ENCODE results near the gene POLR2E. TPM values are rescaled to one million over a fixed set of nuclear protein-coding genes. Genes with fewer than 3 reads are reported as not detected.

Gene POLR2E
- total RNA-seq, 2 donors from 2014 or later, result 89.9 to 105 TPM

DNA sequence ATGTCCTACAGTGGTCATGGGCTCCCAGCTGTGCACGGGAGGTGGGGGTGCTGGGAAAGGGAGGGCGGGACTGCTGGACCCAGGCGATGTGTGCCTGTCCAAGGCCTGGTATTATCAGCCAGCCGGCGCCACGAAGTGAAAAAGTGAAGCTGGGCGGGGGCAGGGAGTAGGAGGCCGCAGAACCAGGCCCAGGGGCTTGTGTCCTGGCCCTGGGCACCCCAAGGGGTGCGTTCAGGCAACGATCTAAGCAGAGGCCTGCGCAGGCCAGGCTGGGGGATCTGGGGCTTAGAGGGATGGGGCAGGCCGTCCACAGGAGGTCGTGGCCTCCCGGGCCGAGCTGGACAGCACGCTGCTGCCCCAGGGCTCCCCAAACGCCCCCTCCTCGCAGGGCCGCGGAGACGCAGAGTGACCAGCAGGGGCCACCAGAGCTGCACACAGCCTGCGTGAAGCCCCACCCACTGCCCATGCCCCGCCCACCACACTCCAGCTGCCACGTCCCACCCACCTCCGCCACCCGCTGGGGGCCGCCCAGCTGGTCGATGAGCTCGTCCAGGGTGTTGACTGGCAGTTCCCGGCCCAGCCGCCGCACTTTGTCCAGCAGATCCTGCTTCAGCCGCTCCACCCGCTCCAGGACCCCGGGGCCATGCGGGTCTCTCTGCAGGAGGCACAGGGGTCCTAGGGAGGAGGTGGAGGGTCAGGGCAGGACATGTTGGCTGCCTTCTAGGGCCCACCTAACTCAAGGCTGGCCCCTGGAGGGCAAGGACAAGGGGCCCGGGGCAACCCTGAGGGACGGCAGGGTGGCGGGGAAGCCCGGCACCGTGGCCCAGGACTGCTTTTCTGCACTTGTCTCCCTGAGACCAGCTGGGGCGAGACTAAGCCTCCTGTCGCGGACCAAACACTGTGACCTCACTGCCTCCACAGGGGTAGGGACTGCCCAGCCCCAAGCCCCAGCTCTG is 18.1 kb upstream of the POLR2E start:
- intact Hi-C loops (cut with DNase I), result loop anchor here (5.0 kb wide), 1 partner anchor 79 kb away; no protein-coding TSS in a partner anchor
- peak; percentile 98 for DNase-seq (ENCODE audit: low spot score)

DNA sequence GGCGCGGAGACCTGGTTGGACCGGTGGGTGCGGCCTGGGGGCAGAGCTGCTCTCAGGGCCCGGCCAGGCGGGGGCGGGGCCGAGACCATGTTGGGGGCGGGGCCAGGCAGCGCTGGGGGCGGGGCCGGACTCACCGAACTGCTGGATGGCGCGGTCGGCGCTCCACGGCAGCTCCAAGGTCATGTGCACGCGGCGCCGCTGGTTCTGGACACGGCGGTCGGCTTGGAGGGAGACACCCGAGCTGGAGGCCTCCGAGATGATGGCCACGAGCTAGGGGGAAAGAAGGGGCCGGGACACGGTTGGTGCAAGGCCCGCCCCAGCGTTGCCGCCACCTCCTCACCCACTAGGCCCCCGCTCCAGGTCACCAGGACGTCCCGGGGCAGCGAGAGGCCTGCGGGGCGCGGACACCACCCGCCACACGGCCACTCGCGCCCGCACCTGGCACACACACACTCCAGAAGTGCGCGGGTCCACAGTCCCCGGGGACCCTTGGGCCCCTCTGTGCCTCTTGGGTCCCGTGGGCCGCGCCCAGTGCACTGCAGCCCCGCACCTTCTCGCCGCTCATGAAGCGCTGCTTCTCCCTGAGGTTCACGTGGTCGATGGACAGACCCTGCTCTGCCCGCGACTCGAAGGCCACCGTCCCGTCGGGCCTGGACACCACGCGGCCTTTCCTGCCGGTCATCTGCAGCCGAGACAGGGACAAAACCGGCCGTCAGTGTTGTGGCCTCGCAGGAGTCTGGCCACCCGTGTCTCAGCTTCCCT is 17.3 kb upstream of the POLR2E start:
- intact Hi-C loops (cut with DNase I), result loop anchor here (5.0 kb wide), 1 partner anchor 80 kb away; no protein-coding TSS in a partner anchor
- DNase-seq (ENCODE audit: low spot score), result peak; percentile 86

DNA sequence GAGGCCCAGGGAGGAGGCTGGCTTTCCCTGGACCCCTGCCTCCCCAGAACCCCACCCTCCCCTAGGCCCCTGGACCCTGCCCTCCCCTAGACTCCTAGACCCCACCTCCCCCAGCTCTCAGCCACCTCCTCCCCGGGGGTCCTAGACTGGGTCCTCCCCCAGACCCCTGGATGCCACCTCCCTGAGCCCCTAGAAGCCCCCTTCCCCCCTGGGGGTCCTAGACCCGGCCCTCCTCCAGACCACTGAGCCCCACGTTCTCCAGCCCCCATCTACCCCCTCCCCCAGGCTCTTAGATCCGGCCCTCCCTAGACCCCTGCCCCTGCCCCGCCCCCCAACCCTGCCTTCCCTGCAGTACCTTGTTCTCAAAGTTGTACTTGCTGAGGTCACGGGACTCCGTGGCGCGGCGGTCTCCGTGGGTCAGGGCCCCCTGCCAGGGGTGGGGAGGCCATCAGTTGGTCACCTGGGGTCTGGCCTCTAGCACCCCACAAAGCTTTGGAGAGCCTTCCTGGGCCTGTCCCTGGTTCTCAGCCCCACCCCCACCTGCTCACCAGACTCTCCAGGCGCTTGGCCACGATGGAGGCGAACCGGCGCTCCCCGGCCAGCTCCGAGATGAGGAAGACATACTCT is 16.6 kb upstream of the POLR2E start:
- intact Hi-C loops (cut with DNase I), result loop anchor here (5.0 kb wide), 1 partner anchor 81 kb away; no protein-coding TSS in a partner anchor
- peak; percentile 81 for DNase-seq (ENCODE audit: low spot score)

DNA sequence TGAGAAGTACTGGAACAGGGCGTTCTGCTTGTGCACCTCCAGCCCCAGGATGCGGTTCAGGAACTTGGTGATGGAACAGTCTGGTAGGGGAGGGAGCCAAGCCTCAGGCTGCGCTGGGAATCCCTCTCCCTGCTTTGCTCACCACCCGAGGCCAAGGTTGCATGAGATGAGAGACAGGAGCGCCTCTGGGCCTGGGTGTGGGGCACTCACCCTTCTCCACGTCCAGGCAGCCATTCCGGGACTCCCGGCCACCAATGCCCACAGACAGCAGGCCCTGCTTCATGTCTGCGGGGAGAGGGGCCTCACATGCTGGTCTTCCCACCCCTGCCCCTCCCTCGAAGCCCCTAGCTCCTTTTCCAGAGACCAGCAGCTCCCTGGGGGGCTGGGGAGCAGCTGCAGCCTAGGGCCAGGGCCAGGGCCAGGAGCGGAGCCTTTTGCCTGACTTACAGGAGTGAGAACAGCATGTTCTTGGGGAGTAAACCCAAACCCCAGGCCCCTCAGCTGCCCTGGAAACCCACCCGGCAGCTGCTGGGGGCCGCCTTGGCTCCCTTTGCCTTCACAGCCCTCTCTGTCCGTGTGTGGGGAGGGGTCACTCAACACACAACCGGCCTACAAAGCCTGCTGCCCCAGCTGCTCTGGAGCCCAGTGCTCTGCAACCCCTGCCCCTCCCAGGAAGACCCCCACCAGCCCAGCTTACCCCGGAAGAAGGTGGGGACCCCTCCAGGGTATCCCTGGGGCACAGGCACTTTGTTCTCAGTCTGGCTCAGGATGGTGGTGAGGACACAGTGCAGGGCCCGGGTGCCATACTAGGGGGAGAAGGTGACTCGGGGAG is 15.8 kb upstream of the POLR2E start:
- intact Hi-C loops (cut with DNase I), result loop anchor here (5.0 kb wide), 1 partner anchor 81 kb away; no protein-coding TSS in a partner anchor

DNA sequence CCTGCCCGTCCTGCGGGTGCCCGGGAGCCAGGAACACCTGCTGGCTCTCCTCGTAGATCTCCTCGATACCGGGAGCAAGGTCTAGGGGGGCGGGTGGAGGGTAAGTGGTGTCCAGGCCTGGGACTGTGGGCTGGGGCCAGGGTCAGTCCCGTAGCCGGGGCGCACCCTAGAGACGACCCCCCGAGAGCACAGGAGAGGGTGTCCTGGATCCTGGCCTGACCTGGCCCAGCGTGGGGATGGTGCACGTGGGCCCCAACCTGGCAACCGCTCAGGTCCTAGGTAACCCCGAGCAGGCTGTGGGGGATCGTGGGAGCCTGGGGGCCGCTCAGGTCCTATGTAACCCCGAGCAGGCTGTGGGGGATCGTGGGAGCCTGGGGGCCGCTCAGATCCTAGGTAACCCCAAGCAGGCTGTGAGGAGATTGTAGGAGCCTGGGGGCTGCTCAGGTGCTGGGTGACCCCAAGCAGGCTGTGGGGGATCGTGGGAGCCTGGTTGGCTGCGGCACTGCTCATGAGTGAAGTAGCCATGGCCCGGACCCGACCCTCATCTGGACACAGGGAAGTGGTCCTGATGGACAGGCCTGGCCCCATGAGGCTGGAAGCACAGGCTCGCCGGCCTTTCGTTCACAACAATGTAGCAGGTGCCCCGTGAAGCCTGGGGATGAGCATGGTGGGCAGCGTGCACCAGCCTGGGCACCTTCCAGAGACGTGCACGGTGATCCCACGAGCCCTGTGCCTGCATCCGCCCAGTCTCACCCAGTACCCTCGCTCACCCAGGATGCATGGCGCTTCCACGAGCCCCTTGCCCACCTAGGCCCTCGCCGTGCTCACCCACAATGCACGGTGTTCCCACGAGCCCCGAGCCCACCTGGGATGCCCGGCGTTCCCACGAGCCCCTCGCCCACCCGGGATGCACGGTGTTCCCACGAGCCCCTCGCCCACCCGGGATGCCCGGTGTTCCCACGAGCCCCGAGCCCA is 14.8 kb upstream of the POLR2E start:
- intact Hi-C loops (cut with DNase I), result loop anchor here (5.0 kb wide), 1 partner anchor 82 kb away; no protein-coding TSS in a partner anchor
- peak; percentile 82 for DNase-seq (ENCODE audit: low spot score)

More for the DNA sequence above, 15.8 kb upstream of the POLR2E start:
- peak; percentile 82 for DNase-seq (ENCODE audit: low spot score)

DNA sequence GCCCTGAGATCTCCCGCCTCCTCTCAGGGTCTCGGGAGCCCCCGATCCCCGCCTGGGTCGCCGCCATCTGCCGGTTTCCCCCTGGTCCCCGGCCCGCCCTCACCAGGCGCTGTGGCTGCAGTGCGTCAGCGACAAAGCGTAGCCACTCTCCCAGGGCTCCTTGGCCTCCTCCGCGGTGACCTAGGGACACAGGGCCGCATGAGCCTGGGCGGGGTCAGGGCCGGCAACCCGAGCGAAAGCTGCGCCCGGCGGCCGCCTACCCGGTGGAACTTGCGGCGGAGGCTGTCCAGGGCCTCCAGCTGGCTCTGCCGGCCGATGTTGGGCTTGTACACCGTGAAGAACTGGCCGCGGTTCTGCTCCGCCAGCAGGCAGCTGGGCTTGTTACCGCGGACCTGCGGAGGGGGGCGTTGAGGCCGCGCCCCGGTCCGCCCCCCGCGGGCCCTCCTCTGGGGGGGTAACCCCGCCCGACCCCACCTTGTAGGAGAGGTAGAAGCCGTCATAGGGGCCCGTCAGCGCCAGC is 13.9 kb upstream of the POLR2E start:
- intact Hi-C loops (cut with DNase I), result no loop called here
- DNase-seq (ENCODE audit: low spot score), result peak; percentile 80

DNA sequence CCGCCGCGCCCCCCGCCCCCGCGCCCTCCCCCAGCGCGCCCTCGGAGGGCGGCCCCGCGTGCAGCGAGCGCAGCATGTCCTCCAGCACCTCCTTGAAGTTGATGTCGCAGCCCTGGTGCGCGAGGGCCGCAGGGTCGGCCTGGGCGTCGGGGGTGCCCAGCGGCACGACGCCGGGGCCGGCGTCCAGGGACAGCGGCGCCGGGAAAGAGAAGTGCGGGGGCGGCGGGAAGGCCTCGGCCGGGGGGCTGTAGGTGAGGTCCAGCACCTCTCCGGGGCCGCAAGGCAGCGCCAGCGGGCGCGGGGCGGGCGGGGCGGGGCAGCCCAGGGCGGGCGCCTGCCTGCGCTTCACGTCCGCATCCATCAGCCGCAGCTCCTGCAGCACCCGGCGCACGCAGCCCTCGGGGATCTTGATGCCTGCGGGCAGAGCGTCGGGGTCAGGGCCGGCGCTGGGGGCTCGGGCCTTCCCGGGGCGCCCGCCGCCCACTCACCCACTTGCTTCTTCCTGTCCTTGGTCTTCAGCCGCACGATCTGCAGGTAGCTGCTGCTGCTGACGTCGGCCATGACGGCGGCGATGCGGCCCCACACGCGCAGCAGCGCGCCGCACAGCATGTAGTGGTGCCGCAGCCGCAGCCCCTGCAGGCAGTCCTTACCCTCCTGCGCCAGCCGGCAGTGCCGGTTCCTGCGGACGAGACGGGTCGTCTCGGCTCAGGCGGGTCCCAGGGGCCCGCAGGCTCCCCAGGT is 13.3 kb upstream of the POLR2E start:
- intact Hi-C loops (cut with DNase I), result loop anchor here in 1 of 2 donors (1.0 kb wide), 1 partner anchor 33 kb away; no protein-coding TSS in a partner anchor
- DNase-seq (ENCODE audit: low spot score), result no peak

DNA sequence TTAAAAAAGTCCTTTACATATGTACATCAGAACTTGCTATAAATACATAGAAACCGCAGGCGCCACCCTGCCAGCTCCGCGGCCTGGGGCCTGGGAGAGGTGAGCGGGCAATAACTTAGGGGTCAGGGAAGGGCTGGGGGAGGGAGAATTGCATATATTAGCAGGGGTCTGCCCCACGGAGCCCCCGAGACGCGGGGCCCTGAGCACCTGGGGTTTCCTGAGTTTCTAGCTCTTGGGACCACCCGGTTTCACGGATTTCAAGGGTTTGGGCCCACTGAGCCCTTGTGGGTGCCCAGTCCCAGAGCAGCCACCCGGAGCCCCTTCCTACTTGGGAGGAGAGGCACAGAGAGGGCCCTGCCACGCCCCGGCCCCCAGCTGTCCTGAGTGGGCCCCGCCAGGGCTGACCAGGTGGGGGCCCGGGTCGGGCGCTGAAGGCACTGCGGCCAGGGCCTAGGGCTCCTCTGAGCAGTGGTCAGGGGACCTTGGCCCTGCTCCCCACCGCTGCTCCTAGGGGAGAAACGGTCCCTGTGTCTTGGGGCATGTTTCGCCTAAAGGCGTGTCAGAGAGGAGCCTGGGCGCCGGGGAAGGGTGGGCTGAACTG is 12.6 kb upstream of the POLR2E start:
- DNase-seq (ENCODE audit: low spot score), result peak; percentile 80
- intact Hi-C loops (cut with DNase I), result loop anchor here in 1 of 2 donors (1.0 kb wide), 1 partner anchor 32 kb away; no protein-coding TSS in a partner anchor

DNA sequence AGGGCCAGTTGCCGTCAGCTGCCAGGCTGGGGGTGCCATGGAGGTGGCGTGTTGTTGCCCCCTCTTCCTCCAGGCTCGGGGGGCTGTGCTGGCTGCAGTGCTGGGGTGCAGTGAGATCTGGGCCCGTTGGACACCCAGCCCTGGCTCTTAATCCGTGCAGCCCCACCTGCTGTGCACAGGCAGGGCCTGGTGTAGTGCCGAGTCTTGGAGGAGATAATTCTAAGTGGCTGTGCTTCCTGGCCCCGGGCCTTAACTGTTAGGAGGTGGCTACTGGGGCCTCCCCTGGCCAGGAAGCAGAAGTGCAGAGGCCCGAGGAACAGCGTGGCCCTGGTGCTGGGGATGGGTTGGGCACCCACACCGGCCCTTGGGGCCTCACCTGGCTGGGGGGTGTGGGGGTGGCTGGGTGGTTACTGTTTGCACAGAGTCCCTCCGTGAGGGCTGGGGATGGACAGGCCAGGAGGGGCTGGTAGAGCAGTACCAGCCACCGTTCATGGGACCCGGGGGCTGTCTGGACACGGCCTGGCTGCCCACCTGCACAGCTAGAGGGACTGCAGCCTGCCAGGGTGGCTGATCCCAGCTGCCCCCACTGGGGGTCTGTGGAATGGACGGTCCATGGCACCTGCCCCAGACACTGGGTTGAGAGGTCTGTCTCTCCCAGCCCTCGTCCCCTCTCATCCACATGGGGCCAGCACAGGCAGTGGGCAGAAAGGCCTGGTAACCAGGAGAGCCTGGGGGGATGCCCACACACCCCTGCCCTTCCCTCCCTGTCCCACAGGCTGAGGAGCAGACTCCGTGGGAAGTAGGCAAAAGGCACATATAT is 11.9 kb upstream of the POLR2E start:
- DNase-seq (ENCODE audit: low spot score), result peak; percentile 85
- intact Hi-C loops (cut with DNase I), result no loop called here

DNA sequence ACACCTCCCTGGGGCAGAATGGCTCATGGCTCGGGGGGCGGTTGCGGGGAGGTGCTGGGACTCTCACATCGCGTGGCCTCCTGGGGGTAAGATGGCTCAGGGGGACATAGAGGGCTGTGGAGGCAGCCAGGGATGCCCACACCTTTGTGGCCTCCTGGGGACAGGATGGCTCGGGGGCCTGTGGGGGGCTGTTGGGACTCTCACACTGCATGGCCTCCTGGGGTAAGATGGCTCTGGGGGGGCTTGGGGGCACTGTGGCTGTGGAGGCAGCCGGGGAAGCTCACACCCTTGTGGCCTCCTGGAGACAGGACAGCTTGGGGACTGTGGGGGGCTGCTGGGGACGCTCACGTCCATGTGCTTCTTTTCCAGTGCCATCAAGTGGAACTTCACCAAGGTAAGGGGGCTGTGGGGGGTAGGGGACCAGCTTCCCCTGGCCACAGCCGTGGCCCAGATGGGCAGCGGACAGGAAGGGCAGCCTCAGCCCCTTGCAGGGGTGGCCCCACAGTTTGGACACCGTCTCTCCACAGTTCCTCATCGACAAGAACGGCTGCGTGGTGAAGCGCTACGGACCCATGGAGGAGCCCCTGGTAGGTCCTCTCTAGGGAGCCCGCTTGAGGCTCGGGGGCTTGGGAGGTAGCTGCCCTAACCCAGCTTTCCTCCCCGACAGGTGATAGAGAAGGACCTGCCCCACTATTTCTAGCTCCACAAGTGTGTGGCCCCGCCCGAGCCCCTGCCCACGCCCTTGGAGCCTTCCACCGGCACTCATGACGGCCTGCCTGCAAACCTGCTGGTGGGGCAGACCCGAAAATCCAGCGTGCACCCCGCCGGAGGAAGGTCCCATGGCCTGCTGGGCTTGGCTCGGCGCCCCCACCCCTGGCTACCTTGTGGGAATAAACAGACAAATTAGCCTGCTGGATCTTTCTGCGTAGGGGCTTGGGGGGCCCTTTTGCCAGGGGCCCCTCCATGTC is 11.0 kb upstream of the POLR2E start:
- DNase-seq (ENCODE audit: low spot score), result peak; percentile 84
- intact Hi-C loops (cut with DNase I), result no loop called here

DNA sequence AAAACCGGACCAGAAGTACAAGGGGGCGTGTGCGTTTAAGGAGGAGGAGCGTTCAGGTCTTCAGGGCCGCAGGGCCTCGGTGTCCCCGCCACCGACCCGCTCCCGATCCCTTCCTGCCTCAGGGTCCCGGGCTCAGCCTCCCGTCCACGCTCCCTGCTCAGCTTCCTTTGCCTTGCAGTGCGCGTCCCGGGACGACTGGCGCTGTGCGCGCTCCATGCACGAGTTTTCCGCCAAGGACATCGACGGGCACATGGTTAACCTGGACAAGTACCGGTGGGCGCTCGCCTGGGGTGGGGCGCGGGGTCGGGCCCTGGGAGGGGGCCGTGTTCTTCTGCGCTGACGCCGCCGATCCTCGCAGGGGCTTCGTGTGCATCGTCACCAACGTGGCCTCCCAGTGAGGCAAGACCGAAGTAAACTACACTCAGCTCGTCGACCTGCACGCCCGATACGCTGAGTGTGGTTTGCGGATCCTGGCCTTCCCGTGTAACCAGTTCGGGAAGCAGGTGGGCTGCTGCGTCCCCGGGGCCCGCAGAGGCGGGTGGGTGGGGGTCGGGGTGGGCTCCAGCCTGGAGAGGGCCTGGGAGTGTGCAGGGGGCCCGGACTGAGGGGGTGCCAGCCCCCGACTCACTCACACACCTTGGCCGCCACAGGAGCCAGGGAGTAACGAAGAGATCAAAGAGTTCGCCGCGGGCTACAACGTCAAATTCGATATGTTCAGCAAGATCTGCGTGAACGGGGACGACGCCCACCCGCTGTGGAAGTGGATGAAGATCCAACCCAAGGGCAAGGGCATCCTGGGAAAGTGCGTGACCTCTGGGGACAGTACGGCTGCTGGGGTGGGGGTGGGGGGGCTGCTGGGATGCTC is 10.1 kb upstream of the POLR2E start:
- DNase-seq (ENCODE audit: low spot score), result peak; percentile 87
- intact Hi-C loops (cut with DNase I), result no loop called here

DNA sequence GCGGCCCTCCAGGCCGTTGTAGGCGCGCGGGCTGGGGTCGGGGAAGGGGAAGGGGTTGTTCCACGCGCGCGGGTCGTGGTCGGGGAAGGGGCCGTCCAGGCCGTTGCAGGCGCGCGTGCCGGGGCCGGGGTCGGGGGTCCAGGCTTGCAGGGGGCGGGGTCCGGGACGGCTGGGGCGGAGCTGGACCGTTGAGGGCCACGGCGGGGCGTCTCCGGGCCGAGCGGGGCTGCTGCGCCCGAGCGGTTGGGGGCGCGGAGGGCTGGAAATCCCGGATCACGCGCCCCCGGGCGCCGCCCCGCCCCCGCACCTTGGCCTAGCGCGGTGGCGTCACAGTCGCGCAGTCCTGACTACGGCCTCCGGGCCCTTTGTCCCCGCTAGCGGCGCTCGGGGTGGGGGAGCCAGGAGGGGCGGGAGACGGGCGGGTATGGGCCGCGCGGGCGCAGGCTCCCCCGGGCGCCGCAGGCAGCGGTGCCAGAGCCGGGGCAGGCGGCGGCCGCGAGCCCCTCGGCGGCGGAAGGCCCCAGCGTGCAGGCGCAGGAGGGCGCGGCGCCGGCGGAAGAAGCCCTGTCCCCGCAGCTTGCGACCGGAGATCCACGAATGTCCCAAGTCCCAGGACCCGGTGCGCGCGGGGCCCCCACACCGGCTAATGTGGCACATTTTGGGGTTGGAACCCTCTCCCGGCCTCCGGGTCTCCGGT is 9.3 kb upstream of the POLR2E start:
- intact Hi-C loops (cut with DNase I), result loop anchor here (1.0 to 5.0 kb wide), 2 partner anchors 37 to 82 kb away; partner anchors contain the start of genes ARHGAP45 (in 1 of the 2), RNU6-2 (in 1 of the 2) and TMEM259 (in 1 of the 2)
- peak; percentile 92 for DNase-seq (ENCODE audit: low spot score)
